COR-L47 (cell line): Measurements from ENCODE around the gene LAMA3.

Experiments used
- DNase-seq: peaks from one replicate; lab custom pipeline; 2025; lab: John Stamatoyannopoulos, UW

The LAMA3 gene

DNA sequence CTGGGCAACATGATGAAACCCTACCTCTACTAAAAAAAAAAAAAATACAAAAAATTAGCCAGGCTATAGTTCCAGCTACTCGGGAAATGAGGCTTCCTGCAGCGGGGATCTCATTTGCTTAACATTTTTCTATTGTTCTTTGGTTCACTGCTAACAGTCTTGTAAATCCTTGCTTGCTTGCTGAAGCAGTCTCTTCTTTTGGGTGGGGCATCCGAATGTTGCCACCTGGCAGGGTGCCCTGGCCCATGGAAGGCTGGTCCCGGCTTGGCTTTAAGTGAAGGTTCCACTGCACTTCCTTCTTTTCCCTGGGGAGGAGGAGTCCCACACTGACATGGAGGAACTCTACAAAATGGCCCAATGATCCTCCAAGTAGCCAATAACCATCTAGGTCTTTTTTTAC lies 20.5 kb upstream of the LAMA3 start:
- DNase-seq = peak; percentile 48

DNA sequence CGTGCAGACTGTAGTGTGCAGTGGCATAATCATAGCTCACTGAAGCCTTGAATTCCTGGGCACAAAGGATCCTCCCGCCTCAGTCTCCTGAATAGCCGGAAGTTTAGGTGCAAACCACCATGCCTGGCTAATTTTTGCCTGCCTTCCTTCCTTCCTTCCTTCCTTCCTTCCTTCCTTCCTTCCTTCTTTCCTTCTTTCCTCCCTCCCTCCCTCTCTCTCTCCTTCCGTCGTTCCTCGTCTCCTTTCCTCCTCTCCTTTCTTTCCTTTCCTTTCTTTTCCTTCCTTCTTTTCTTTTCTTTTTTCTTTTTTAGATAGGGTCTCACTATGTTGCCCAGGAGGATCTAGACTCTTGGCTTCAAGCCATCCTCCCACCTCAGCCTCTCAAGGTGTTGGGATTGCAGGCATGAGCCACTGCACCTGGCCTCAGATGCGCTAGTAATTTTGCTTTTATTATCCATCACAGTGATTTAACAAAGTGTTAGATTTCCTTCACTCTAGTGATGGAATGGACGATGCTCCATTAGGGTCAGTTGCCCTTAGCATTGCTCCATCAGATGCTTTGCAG lies 20.0 kb upstream of the LAMA3 start:
- no peak for DNase-seq

DNA sequence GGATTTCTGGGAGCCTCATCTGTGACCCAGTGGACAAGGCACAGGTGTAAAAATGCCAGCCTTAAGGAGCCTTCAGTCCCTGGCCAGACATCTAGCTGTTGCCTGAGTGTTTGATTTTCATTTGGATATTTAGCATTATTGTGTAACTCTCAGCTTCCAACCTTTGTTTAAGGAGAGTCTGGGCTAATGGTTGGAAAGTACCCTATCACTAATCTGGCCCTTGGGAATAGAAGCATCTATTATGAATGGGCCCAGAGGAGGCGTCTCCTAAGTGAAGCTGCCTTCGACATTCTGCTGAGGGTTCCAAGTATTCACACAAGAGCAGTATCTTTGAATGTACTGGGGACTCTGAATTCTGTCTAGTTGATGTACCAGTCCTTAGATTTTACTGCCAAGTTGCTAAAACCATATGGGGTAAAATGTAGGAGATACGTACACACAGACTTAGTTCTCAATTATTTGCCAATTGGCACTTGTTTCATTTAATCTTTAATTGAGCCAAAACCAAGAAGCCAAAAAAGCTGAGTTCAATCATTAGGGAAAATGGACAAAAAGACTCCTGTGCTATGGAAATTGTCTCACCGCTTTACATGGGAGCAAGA lies 19.3 kb upstream of the LAMA3 start:
- DNase-seq = no peak

DNA sequence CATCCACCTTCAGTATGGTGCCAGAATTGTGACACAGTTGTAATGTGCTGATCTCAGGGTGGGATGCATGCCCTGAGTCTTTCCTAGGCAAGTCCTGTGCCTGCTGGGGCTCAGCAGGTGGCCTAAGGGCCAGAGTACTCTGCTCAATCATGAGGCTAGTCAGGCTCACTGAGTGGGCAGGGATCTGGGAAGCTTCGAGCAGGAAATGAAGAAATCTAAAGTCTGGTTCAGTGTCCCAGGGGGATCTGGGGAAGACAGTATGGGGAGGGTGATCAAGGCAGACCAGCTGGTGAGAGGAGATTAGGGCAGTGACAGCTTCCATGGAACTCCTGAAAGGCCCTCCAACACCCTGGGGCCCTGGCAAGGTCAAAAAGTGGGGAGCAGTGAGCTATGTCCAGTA lies 17.7 kb upstream of the LAMA3 start:
- no peak for DNase-seq

DNA sequence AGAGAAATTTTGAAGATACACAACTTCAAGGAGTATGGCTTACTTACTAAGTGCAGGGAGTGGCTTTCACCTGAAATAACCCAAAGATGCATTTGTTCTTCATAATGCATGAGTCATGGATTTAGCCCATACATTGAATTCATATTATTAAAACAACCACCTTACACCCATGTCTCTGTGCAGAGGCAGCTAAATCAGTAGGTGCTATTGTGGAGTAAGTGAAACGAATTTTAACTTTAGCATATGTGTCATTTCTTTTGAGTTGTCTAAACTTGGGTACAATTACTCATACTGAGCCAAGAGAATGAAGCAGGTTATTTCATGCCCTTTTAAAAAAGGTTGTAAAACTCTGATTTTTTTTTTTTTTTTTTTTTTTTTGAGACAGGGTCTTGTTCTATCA lies 15.5 kb upstream of the LAMA3 start:
- DNase-seq = no peak

DNA sequence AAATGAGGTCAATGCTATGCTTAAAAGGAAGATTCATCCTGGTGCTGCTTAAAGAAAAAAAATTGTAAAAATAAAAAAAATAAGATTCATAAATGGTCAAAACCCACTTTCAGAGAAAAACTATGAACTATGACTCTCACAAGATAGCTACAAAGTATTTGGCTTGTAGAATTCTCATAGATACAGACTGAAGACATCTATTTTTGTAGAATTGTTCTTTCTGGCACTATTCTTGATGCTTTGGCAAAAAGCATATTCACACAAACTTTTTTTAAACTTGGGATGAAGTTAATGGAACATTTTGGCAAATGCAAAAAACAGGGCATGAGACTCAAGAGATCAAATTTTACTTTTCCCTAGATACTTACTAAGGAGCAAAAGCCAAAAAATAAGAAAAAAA lies 14.0 kb upstream of the LAMA3 start:
- DNase-seq = no peak

GRCh38 chr18:23675896-23676295 lies 13.4 kb upstream of the LAMA3 start:
- no peak for DNase-seq

GRCh38 chr18:23682045-23682444 lies 7.2 kb upstream of the LAMA3 start:
- DNase-seq = no peak

DNA sequence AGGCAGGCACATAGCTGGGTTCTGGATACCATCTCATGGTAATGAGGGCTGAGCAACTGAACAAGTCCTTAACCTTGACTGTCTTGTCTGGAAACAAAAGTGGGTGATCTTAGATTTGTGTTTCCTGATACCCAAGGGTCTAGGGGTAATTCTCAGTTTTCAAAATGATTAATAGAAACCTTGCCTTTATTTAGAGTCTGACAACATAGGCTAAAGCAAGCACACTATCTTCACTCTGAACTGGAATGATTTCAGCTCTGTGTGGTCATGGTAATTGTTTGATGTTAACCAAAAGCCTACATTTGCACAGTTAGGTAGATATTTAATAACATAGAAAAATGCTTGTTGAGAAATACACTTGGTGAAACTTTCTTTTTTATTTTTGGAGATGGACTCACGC lies 6.8 kb upstream of the LAMA3 start:
- no peak for DNase-seq

DNA sequence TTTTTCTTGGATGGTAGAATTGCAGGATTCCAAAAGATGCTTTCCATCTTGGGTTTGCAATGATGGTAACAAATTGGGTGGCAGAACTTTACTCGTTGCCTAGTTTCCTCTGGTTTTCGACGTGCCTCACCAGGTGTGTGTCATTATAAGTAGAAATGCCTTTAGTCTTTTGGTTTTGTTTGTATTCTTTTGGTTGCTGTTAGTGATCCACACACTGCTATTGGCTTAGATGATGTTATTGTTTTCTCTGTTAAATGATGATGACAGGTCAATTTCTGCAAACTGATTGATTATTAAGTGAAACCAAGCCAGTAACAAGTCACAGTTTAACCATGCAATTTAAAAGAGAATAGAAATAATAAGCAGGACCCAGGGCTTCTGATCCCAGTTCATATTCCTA lies 6.1 kb upstream of the LAMA3 start:
- DNase-seq = no peak

DNA sequence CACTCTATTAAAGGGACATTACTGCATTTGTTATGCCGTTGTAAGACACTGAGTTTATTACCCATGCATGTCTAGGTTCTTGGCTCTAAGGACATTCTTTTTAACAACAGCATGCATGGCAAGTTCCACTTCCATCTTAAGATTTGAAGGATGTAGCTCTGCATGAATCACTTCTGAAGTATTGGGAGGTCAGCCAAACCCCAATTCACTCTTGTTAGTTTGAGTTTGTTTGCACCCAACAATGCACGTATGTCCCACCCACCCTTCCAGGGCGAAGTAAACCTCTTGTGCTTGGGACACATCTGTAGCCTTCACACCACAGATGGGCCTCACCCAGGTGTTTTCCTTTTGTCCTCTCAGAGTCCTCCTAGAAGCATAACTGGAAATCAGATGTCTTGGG lies 5.6 kb upstream of the LAMA3 start:
- no peak for DNase-seq

DNA sequence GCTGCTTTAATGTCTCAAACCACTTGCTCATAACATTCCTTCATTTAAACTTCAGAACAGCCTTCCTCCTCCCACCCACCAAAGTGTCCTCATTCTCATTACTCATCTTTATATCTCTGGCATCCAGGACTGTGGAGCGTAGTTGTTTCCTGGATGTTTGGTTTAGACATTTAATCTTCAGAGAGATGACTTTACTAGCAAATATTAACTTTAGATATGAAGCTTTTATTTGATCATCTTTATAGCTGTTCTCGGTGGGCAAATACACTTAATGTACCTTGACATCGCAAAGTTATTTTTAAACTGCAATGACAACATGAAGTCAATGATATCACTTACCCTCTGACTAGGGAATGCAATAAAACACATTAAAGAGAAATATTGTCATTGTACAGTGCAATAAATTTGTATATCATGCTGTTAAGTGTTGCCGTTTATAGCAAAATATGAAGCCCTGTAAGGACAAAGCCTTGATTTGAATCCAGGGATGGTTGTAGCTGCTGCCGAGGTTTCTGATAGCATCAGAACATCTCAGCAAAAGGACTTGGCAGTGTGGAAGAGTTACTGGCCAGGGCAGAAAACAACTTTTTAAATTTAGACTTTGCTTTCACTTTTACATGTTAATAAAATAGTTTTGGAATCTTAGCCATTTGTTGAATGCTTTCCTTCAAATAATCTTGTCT lies 4.6 kb upstream of the LAMA3 start:
- no peak for DNase-seq

- DNase-seq = no peak
Observed at GRCh38 chr18:23688528-23688927, 725 bp upstream of the LAMA3 start.

GRCh38 chr18:23689616-23690504 lies 607 bp downstream of the LAMA3 start:
- DNase-seq = peak; percentile 43

GRCh38 chr18:23690505-23691068 lies 1.3 kb downstream of the LAMA3 start:
- no peak for DNase-seq

GRCh38 chr18:23693846-23694245 lies 4.6 kb downstream of the LAMA3 start:
- DNase-seq = no peak

DNA sequence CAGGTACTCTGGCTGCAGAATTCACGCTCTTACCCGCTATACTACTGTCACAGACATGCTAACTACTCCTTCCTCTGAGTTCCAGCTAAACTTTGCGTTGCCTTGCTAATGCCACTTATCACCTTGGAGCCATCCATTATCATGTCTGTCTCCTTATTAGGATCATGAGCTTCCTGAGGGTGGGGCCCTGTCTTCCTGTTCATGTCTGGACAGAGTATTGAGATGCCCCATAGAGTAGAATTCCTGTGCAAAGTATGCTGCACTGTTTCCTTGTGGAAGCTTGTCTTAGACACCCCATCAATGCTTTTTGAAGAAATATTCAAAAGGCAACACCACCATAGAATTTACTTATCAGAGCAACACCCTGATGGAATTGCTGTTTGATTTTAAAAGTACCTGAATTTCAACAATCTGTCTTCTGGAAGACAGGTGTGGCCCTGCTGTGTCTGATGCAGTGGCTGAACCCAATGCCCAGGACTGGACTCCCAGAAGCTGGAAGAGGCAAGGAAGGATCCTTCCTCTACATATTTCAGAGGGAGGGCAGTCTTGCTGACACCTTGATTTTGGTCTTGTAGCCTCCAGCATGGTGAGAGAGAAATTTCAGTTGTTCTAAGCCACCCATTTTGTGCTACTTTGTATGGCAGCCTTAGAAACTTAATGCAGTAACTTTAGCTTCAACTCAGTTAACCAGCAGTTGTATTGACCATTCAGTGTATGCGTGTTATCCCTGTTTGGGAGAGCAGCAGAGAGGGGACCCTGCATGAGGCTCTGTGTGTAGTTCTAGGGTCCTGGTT lies 5.6 kb downstream of the LAMA3 start:
- DNase-seq = no peak

GRCh38 chr18:23701017-23701416 lies 11.8 kb downstream of the LAMA3 start:
- no peak for DNase-seq

DNA sequence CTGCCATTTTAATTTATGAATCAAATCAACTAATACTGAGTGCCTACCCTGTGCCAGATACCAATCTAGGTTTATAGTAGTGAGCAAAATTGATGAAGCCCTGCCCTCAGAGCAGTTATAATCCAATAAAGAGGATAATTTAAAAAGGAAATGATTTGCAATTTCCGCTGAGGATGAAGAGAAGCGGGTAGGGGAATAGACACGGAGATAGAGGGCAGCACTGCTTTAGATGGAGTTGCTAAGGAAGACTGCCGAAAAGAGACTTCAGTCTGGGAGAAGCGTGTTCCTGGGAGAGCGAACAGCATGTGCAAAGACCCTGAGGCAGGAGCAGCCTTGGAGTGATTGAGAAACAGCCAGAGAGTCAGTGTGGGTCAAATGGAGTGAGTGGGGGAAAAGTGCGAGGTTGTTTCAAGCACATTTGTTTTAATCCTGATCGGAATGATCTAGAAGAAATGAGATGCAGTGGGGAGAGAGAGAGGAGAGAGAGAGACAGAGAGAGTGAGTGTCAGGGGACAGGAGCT lies 12.4 kb downstream of the LAMA3 start:
- DNase-seq = no peak

- no peak for DNase-seq
Observed at GRCh38 chr18:23702606-23703005, 13.4 kb downstream of the LAMA3 start.
